GM21390 (cell line): Measurements from ENCODE around the gene KLHL40.

Experiments
- ATAC-seq: cut with Tn5 transposase; IDR thresholded peaks from one replicate; pipeline ENCODE4 v1.9.1; 2021; ENCODE audit not compliant: unreplicated experiment

The KLHL40 gene, protein sequence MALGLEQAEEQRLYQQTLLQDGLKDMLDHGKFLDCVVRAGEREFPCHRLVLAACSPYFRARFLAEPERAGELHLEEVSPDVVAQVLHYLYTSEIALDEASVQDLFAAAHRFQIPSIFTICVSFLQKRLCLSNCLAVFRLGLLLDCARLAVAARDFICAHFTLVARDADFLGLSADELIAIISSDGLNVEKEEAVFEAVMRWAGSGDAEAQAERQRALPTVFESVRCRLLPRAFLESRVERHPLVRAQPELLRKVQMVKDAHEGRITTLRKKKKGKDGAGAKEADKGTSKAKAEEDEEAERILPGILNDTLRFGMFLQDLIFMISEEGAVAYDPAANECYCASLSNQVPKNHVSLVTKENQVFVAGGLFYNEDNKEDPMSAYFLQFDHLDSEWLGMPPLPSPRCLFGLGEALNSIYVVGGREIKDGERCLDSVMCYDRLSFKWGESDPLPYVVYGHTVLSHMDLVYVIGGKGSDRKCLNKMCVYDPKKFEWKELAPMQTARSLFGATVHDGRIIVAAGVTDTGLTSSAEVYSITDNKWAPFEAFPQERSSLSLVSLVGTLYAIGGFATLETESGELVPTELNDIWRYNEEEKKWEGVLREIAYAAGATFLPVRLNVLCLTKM

DNA sequence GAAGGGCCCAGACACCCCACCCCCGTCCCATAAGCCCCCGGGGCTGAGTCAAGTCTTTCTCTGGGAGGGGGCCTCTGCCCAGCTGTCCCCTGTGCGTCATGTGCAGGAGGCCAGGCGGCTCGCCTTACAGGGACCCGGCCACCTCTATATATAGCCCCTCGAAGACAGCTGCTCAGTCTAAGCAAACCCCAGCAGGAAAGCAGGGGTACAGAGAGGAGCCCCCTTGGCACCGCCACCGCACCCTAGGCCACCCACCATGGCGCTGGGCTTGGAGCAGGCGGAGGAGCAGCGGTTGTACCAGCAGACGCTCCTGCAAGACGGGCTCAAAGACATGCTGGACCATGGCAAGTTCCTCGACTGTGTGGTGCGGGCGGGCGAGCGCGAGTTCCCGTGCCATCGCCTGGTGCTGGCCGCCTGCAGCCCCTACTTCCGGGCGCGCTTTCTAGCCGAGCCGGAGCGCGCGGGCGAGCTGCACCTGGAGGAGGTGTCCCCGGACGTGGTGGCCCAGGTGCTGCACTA lies at the start of gene KLHL40:
TSS of gene KLHL40 (plus strand) at position 175 of the 519 bp plus-strand sequence. CDS start at position 257, 82 bp downstream.
- ATAC-seq, result no peak

DNA sequence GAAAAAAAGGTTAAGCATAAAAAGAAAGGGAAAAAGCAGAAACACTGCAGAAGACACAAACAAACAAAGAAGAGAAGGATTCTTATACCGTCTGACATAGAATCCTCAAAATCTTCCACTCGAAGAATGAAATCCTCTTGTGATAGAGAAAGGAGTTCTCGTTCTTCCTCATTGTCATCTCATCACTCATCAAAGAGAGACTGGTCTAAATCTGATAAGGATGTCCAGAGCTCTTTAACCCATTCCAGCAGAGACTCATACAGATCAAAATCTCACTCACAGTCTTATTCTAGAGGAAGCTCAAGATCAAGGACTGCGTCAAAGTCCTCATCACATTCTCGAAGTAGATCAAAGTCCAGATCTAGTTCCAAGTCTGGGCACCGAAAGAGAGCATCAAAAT lies 48.3 kb upstream of the KLHL40 start:
- no peak for ATAC-seq

DNA sequence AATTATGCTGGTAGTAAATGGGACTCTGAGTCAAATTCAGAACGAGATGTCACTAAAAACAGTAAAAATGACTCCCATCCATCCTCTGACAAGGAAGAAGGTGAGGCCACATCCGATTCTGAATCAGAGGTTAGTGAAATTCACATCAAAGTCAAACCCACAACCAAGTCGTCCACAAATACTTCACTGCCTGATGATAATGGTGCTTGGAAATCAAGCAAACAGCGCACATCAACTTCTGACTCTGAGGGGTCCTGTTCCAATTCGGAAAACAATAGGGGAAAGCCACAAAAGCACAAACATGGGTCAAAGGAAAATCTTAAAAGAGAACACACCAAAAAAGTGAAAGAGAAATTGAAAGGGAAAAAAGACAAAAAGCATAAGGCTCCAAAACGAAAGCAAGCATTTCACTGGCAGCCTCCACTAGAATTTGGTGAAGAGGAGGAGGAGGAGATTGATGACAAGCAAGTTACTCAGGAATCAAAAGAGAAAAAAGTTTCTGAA lies 46.9 kb upstream of the KLHL40 start:
- no peak for ATAC-seq

DNA sequence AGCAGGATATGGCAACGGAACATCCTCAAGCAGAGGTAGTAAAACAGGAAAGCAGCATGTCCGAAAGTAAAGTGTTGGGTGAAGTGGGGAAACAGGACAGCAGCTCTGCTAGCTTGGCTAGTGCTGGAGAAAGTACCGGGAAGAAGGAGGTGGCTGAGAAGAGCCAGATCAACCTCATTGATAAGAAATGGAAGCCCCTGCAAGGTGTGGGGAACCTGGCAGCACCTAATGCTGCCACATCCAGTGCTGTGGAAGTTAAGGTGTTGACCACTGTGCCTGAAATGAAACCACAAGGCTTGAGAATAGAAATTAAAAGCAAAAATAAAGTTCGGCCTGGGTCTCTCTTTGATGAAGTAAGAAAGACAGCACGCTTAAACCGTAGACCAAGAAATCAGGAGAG lies 46.1 kb upstream of the KLHL40 start:
- no peak for ATAC-seq

DNA sequence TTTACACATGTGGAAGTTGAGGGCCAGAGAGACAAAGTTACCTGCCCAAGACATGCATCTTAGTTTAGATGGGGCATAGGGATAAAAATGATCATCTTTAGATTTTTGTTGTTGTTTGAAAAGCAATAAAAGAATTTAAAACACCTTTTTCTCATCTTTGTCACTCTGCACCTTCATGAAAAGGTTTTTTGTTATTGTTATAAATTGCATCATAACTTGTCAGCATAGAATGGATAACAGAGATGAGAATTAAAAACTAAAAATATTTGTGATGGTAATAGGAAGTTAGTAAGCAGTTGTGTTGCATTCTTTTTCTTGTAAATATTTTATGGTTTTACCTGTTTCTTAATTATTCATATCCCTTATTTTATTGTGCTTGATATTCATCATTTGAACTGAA lies 45.2 kb upstream of the KLHL40 start:
- ATAC-seq, result no peak

DNA sequence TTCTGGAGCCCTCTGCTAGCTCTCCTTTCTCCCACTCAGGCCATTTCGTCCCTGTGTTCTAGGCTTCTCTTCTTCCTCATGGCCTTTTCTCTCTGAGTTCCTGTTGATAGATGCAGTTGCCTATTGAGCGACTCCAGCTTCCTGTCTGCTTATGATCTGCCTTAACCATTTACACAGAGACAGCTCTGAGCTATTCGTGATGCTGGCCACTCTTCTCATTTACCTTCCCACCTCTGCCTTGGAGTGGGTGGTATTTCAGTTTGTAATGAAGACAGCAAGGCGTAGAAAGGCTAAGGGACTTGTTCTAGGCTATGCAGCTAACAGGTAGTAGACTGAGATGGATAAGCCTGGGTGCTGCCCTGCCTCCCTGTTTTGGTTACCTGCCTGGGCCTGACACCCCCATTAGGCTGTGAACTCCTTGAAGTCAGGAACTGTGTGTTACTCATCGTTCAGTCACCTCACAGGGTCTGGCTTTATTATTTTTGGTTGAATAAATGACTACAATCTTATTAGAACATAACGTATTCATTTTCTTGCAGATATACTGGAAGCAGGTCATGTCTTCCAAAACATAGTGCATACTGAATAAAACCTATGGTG lies 44.5 kb upstream of the KLHL40 start:
- no peak for ATAC-seq

DNA sequence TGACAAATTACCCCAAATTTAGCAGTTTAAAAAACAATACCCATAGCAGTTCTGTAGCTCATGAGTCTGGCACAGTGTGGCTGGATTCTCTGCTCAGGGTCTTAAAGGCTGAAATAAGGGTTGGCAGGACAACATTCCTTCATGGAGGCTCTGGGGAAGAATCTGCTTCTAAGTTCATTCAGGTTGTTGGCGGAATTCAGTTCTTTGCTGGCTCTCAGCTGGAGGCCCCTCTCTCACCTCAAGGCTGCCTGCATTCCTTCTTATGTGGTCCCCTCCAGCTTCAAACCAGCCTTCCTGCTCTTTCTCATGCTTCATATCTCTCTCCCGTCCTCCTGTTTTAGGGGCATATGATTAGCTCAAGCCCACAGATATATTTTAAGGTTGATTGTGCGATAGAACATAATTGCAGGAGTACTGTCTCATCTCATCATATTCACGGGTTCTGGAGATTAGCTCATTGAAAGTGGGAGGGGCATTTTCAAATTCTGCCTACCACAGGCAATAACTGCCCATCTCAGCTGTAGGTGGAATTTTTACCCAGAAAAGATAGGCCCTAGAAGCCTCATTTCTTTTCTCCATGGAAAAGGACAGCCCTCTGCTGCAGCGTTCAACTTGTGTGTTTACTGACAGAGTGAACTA lies 37.4 kb upstream of the KLHL40 start:
- no peak for ATAC-seq

DNA sequence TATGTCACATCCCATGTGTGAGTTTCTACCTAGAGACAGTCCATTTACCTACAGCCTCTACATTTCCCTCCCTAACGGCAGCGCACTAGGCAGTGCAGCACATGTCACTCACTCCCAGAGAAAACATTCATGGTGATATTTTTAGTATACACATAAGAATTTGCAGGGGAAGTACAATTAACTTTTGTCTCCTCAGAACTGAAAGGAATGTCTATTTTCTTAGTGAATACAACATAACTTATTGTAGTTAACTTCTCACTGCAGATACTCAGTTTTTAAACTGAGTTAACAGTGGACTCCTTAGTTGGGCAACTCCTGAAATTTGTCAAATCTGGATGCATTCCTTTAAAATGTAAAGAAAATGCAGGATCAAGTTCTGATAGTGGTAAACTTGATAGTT lies 36.3 kb upstream of the KLHL40 start:
- ATAC-seq, result no peak

DNA sequence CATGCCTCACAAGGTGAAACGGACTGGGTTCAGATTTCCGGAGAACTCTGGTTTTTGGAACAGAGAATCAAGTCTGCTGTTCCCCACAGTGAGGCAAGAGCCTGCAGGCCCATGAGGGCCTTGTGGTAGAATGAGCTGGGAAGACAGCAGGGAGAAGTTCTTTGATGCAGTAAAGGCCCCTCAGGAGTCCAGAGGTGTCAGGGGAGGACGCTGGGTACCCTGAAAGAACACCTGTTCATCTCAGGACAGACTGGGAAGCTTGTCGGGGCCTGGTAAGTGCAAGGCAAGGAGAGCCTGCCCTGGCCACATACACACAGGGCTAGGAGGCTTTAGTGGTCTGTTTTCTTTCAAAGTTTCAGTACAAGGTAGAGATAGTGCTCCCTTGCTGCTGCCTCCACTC lies 35.6 kb upstream of the KLHL40 start:
- no peak for ATAC-seq

DNA sequence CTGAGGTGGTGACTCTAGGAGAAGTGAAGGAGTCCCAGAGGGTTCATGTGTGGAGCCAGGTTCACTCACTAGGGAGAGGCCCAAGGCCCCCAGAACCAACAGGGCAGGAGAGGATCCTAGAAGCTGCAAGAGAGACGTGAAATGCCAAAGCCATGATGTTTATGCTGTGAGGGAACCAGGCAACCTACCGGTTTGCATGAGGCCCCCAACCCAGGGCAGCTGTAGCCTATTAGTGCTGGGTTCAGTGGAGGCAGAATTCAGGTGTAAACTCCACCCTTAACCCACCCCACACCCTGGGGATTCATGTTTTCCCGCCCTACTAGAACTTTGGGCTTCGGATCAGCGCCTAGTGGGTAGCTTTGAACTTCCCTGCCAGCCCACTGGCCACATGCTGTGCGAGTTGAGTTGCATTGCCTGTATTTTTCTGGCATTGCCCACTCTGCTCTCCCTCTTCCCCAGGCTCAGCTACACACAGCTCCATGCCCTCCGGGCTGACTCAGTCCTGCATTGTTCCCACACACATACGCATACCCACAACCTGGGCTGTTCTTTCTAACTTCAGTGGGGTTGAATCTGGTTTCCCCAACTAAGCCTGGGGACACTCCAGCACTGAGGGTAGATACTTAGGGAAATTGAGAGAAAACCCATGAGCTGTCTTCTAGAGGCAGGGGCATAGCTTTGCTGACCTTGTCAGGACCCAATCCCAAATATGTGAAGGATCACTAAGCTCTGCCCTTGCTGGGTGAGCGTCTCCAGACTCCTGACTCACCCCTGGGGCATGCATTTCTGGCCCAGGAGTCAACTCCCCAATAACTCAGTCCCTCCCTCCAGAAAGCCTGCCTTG lies 33.9 kb upstream of the KLHL40 start:
- ATAC-seq, result no peak

DNA sequence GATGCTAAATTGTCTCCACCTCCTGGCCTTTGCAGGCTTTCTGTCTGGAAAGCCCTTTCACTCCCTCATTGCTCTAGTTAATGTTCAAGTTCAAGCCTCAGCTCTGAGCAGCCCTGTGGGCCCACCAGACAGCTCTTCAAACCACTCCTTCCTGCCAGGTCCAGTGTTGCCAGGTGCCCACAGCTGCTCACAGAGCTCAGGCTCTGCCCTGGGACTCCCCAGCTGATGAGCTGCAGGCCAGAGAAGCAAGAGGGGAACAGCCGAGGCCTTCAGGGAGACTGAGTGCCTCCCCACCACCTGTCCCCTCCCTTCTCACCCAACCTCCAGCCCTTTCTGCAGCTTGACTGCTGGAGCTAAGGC lies 33.1 kb upstream of the KLHL40 start:
- peak; percentile 6 for ATAC-seq

DNA sequence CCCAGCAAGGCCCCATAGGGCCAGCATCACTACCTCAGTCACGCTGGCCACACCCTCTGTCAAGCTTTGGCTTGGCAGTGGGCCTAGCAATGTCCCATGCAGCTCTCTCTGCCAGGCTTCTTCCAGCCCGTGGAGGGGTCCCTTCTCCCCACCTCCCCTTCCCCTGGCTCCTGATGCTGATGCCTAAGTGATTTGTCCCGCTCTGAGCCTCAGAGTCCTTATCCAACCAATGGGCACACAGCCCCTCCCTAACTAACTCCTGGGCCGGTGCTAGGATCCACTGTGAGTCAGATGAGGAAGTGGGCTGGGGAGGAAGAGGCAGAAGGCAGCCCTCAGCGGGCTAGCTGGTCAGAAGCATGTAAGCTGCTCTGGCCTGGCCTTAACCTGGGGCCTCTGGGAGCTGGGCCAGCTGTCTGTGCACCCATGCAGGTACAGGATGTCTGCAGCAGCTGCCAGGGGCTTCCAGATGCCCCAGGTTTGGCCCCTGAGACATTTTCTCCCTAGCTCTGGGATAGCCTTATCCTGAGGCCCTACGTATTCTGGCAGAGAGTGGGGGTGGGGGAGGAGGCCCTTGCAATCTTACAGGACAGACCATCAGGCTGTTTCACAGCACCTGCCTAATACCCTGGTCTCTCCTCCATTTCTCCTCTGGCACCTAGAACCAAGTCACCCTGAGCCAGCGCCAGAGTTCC lies 32.6 kb upstream of the KLHL40 start:
- peak; percentile 64 for ATAC-seq

DNA sequence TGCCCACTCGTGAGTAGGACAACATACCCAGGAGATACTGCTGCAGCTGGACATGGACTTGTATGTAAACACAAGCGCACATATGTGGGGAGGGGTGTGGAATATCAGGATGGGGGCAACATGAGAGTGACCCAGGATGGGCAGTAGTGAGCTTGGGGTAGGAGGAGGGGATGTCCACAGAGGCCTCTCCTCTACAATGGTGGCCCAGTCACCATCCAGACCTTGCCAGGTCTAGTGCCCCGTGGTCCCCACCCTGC lies 32.1 kb upstream of the KLHL40 start:
- ATAC-seq, result no peak

DNA sequence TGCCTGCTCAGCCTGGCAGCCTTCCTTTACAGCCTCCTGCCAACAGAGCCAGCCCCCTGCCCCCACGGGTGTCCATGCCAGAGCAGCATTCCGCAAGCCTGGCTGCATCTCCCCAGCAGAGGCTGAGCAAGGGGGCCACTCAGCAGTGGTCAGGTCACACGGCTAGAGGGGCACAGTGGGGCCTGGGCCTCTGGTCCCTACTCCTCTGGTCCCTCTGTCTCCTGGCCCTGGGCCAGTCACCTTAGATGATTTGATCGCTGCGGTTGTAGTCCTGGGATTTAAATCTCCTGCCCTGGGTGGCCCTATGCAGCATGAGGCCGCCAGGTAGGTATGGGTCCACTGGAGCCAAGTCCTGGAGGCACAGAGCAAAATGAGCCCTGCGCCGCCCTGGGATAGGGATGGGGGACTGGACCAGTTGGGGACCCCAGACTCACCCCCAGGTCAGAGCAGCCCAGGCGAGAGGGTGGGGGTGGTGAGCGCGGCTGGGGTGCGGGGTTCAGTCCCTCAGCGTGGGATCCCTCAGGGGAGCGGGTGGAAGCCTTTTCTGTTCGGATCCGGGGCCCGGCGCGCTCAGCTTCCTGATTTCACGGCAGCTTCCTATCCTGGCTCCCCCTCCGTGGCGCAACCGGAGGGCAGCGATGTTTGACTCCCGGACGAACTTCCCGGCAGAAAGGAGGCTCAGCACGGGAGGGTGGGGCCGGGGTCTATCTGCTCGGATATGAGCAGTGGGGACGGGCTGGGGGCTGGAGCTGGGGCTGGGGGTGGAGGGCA lies 31.6 kb upstream of the KLHL40 start, which contains the start of gene ZBTB47:
TSS of gene ZBTB47 (plus strand) at position 138 of the 771 bp plus-strand sequence. CDS start 4,659 bp downstream, outside the sequence.
- ATAC-seq, result no peak

DNA sequence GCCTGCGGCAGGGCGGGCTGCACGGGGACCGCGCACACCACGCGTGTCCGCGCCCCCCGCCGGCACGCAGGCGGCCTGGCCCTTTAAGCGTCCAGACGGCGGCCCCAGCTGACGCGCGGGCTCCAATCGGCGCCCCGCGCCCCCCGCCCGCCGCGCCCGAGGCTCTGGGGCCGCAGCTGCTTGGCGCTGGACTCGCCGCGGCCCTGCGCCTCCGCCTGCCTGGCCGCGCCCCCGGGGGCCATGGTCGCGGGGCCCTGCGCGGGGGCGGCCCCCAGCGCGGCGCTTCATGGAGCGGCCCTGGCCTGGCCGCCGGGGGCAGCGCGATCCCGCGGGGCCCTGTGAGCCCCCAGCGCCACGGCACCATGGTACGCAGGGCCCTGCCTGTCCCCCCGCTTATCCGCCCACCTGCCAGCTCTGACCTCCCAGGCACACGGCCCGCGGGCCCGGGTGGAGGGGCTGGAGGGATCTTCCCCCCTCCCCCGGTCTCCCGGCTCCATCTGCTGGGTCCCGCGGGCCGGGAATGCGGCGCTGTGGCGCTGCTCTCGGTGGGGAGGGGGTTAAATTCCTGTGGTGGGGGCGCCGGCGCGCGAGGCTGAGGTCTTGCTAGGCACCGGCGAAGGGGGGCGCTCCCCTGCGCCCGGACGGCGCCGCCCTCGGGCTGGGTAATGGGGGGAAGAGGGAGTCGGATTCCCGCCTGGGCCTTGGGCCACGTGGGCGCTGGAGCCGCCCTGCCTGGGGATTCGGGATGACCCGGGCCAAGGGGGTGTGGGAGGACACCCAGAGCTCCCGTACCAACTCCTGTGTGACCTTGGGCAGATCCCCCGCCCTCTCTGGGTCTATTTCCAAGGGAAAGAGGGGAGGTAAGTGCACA lies 30.8 kb upstream of the KLHL40 start:
- ATAC-seq, result no peak

DNA sequence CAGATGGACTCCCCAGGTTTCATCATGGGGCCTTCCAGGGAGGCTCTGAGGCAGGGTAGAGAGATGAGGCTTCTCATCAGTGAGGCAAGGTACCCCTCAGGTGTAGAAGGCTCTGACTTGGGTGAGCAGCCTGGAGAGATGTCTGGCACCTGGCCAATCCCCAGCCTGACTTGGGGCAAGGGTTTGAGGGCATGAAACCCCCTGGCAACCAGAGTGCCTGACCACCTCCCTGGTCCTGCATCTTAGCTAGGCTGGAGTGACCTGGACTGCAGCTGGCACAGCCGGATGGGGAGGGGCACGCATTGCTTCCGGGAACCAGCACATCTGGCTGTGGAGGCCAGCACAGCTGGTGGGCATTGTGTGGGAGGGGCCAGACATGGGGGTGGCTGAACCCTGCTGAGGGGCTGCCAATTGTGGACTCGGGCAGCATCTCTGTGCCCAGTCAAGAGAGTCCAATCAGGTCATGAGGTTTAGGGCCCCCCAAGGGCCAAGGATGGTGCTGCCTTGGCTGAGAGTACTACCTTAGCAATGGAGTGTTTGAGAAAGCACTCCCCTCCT lies 29.9 kb upstream of the KLHL40 start:
- ATAC-seq, result no peak

DNA sequence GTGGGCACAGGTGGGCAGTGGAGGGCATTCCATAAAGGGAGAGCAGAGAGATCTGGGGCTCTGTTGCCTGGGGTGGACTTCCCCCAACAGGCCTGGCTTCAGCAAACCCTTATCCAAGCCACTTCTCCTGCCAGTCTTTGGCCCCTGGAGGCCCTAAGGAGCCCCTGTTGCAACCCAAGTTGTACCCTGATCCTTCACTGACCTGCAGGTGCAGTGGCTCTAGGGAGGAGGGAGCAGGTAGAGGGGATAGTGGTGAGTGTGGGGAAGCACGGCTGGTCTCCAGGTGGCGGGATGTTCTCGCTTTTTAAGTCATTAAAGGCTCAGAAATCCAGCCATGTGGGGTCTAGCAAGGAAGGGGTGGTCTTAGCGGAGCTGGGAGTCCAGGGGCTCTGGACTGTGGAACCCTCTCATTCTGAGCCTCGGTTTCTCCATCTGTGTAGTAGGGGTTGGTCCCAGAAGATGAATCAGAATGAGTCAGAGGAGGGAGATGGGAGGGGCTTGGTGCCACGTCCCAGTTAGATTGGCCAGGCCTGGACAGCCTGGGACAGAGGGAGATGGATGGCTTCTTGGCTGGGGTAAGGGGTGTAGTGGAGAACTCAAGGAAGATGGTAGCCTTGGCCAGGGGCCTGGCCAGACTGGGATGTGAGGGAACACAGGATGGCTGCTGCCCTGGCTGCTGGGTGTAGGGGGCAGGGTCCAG lies 29.2 kb upstream of the KLHL40 start:
- ATAC-seq, result no peak
